Memory B cell (primary cell): ENCODE data around the gene KEL.

Experiments
- ATAC-seq: fragments of 150-1000 bp; cut with Tn5 transposase; 2 replicates; pipeline ENCODE4 v1.10.0; 2021; ENCODE audit warnings: low read depth, mild to moderate bottlenecking, moderate library complexity
- DNase-seq, 2 donors: peaks; one replicate each; pipeline ENCODE4 v3.0.0; 2022; ENCODE audit warnings: low spot score in 2 of 2
- H3K27ac Mint-ChIP-seq: one replicate; pipeline ENCODE4 v1.8.0; 2022; ENCODE audit warnings: mild to moderate bottlenecking, moderate library complexity, mixed read lengths
- H3K27me3 Mint-ChIP-seq: one replicate; pipeline ENCODE4 v1.8.0; 2022; ENCODE audit warnings: mixed read lengths
- H3K36me3 Mint-ChIP-seq: one replicate; pipeline ENCODE4 v1.8.0; 2022; ENCODE audit warnings: mild to moderate bottlenecking, mixed read lengths
- H3K4me1 Mint-ChIP-seq: one replicate; pipeline ENCODE4 v1.8.0; 2022; ENCODE audit warnings: mixed read lengths
- H3K4me3 Mint-ChIP-seq: one replicate; pipeline ENCODE4 v1.8.0; 2022; ENCODE audit warnings: mild to moderate bottlenecking, moderate library complexity, mixed read lengths
- H3K9me3 Mint-ChIP-seq: one replicate; pipeline ENCODE4 v1.8.0; 2022; ENCODE audit warnings: mixed read lengths

The KEL gene

DNA sequence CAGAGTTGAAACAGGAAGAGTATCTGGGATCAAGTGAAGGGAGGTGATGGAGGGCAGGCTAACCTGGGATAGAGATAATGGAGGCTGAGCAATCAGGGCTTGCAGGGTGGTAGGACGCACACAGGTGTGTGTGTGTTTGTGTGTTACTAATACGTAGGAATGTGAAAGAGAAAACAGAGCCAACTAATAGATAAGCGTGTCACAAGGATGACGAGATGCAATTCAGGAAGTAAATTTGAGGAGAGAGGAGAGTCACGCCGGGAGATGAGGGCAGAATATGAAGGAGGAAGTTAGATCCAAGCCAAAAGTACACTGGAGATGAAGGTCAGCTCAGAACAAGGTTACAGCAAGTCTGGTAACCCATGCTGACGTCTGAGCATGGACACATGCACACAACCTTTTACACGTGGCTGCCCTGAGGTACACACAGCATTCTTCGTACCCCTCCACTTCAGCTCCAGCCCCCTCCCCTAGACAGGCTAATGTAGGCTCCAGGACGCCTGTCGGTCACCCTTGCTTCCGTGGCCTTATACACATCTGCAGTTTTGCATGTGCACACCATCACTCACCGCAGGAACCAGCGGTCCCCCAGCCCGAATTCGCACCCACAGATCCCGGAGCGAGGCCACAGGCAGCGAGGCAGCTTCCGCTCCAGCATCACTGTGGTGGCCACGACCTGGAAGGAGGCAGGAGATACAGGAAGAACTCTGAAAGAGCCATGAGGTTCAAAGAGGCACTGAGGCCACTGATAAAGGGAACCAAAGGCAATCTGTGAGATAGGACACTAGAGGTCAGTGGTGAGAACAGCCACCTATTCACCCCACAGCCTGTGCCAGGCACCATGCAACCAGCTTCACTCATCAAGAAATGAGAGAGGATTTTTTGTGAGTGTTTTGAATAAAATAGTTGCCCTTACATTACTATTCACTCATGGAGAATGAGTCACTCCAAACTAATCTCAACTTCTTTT lies 53.0 kb downstream of the KEL start:
- ATAC-seq (peak; percentile 76), DNase-seq (peak in 1 of 2 donors; percentile 9)
- no peak overlapping the region for H3K27ac Mint-ChIP-seq
- H3K9me3 Mint-ChIP-seq, result peaks cover 3% of the 10 kb centered on the region
- H3K36me3 Mint-ChIP-seq, result no peaks in the 10 kb centered on the region
- no peak overlapping the region for H3K4me3 Mint-ChIP-seq
- no peaks in the 10 kb centered on the region for H3K4me1 Mint-ChIP-seq
- H3K27me3 Mint-ChIP-seq, result peaks cover 13% of the 10 kb centered on the region

DNA sequence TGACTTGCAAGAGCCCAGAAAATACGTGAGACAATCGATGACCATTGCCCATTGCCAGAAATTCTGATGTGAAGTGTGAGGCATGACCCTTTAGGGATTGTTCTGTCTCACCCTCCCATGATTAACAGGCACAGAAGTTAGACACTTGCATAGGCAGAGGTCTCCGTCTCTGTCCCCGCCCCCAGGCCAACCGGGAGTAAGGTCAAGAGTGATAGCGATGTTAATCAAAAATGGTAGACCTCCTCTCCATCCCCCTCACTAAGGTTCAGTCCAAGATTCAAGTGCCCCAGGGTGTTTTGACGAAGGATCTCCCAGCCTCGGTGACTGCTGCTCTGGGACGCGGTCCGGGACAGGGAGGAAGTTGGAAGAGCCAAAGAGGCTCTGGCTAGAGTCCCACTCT lies 53.9 kb downstream of the KEL start:
- ATAC-seq (no peak), DNase-seq (no peak)
- H3K27me3 Mint-ChIP-seq, result peaks cover 11% of the 10 kb centered on the region
- no peak overlapping the region for H3K4me3 Mint-ChIP-seq
- no peak overlapping the region for H3K27ac Mint-ChIP-seq
- H3K36me3 Mint-ChIP-seq, result no peaks in the 10 kb centered on the region
- H3K4me1 Mint-ChIP-seq, result no peaks in the 10 kb centered on the region
- H3K9me3 Mint-ChIP-seq, result peaks cover 3% of the 10 kb centered on the region

DNA sequence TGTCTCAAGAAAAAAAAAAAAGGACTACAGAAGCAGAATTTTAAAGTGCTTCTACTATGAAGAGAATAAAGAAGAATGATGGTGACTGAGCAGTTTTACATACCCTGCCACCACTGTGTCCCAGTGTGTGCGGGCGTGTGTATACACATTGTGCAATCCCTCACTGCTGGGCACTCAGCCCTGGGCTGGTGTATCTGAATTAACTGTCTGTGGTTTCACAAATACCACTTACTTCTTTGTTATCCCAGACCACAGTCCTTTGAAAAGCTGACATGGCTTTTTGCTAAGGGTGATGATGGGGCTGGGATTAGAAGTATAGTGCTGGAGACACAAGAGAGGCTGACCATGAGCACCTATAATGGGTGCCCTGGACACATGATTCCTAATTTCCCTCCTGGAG lies 55.5 kb downstream of the KEL start:
- H3K27me3 Mint-ChIP-seq, result peaks cover 11% of the 10 kb centered on the region

DNA sequence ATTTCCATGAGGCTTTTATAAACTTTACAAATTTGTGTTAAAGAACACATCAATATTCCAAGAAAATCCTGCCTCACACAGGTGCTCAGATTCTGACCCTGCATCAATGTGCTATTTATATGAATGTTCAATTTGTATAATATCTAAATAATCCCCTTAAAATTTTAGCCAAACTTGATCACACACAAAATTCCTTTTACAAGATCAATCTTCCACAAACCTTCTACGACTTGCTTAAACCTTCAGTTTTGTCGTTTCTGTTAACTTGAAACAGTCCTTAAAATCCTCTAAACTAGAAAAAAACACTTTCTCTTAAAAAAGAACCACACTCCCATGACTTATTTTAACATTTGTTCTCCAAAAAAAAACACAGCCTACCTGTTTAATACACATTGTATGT lies 56.4 kb downstream of the KEL start:
- H3K4me3 Mint-ChIP-seq, result no peak overlapping the region
- no peak for ATAC-seq

More for the DNA sequence above, 55.5 kb downstream of the KEL start:
- no peak for ATAC-seq
- H3K9me3 Mint-ChIP-seq, result peaks cover 4% of the 10 kb centered on the region
- no peak overlapping the region for H3K4me3 Mint-ChIP-seq
- no peak for DNase-seq
- H3K4me1 Mint-ChIP-seq, result no peaks in the 10 kb centered on the region
- H3K27ac Mint-ChIP-seq, result no peak overlapping the region
- peaks cover 2% of the 10 kb centered on the region for H3K36me3 Mint-ChIP-seq

DNA sequence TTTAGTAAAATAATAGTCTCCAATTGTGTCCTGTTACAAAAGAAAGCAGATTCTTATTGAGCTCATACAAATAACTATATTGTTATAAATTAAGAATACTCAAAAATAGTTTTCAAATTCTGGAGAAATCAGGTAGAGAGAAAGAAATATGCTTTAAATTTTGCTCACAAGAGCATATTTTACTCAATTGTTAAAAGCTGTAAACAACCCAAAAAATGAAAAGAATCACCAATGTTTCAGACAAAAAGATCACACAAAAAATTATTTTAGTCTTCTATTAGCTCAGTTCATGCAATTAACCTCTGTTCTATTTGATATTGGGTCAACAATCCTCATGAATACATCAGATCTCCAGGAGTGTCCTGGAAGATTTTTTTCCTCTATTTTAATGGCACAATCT lies 58.0 kb downstream of the KEL start:
- DNase-seq, result no peak
- ATAC-seq, result no peak
- Mint-ChIP-seq H3K4me1 (peaks cover 3% of the 10 kb centered on the region), H3K36me3 (peaks cover 2% of the 10 kb centered on the region), H3K27ac (no peak overlapping the region), H3K9me3 (peaks cover 4% of the 10 kb centered on the region), H3K4me3 (no peak overlapping the region), H3K27me3 (peaks cover 10% of the 10 kb centered on the region)

More for the DNA sequence above, 56.4 kb downstream of the KEL start:
- peaks cover 7% of the 10 kb centered on the region for H3K27me3 Mint-ChIP-seq
- no peak for DNase-seq
- no peaks in the 10 kb centered on the region for H3K4me1 Mint-ChIP-seq
- H3K9me3 Mint-ChIP-seq, result peaks cover 4% of the 10 kb centered on the region
- H3K36me3 Mint-ChIP-seq, result peaks cover 2% of the 10 kb centered on the region
- H3K27ac Mint-ChIP-seq, result no peak overlapping the region

DNA sequence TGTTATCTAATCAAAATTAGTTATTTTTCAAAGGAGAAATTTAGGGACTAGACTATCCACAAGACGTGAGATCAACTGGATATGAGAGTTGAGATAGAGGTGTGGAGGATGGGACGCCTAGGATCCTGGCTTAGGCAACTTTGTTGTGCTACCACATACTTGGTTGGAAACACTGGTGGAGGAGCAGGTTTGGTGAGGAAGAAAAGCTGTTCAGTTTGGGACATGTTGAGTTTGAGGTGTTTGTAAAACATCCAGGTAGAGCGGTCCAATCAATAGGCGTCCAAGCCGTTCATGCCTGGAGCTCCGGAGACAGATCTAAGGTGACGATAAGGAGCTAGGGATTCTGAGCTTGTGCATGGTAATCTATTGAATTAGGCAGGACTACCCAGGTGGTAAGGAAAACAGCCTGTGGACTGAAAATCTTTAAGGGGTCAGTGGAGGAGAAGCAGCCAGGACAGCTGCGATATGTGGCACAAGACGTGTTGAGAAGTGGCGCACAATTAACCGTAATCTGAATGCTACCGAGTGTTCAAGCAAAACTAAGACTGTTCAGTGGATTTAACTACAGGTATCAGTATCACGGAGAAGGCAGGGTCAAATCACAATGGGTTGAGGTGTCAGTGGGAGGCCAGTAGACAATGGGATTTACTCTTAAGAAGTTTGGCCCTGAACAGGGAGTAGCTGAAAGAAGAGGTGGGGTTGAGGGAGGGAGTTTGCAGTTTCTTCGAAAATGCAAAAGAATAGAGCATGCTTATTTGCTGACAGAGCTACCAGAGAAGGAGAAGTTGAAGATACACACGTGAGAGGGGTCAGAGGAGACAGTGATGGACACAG lies 60.5 kb downstream of the KEL start:
- Mint-ChIP-seq H3K27me3 (peaks cover 14% of the 10 kb centered on the region), H3K4me3 (no peak overlapping the region), H3K36me3 (peaks cover 2% of the 10 kb centered on the region), H3K4me1 (peaks cover 3% of the 10 kb centered on the region), H3K27ac (no peak overlapping the region), H3K9me3 (peaks cover 4% of the 10 kb centered on the region)
- DNase-seq (no peak), ATAC-seq (no peak)

DNA sequence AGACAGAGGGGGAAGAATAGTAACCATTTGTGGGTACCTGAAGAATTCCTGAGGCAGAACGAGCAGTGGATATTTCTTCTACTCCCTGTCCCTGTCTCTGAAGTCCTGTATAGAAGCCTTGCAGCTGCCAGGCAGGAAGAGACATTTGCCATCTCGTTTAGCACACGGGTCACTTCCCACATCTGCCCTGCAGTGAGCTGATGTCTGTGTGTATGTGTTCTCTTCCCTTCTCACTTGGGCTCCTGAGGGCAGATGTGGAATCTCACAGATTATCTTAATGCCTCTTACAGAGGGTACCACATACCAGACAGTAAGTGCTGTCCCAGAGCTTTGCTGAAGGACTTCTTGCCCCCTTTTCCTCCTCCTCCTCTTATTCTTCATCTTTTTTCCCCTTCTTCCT lies 62.5 kb downstream of the KEL start:
- DNase-seq, result no peak
- Mint-ChIP-seq H3K4me3 (no peak overlapping the region), H3K27ac (no peak overlapping the region), H3K36me3 (peaks cover 2% of the 10 kb centered on the region), H3K27me3 (peaks cover 20% of the 10 kb centered on the region), H3K4me1 (peaks cover 3% of the 10 kb centered on the region), H3K9me3 (peaks cover 2% of the 10 kb centered on the region)
- ATAC-seq, result no peak

DNA sequence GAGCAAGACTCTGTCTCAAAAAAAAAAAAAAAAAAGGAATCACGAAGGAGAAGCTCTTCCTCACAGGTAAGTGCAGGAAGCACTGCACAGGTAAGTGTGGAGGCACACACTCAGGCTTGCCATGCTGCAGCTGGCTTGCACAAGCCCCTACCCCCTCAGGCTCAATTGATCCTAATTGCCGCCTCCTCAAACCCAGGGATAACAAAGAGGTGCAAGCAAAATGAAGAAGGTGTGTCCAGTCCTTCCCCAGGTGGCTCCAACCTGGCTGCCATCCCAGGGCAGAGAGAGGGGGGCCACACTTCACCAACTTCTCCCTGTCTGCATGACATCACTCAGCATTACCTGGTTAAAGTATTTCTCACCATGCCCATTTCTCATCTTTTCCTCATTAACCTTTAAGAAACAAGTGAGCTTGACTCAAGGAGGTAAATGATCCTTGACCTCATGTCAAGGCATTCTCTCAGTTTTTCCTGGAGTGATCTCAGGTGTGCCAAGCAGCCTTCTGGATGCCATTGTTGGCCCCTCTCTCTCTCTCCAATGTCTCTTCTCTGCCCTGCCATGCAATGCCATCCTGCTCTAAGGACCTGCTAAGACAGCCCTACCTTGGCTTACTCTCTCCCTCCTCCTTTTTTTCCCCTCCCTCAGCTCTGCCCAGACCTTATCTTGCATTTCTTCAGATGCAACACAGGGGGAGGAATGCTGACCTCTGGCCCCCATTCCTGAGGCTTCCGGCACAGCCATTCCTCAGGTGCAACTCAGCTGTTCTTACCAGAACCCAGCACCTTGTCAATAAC lies 63.6 kb downstream of the KEL start:
- Mint-ChIP-seq H3K27ac (no peak overlapping the region), H3K4me1 (peaks cover 3% of the 10 kb centered on the region), H3K9me3 (peaks cover 2% of the 10 kb centered on the region), H3K27me3 (peaks cover 23% of the 10 kb centered on the region), H3K36me3 (peaks cover 2% of the 10 kb centered on the region), H3K4me3 (no peak overlapping the region)
- DNase-seq (no peak), ATAC-seq (no peak)

DNA sequence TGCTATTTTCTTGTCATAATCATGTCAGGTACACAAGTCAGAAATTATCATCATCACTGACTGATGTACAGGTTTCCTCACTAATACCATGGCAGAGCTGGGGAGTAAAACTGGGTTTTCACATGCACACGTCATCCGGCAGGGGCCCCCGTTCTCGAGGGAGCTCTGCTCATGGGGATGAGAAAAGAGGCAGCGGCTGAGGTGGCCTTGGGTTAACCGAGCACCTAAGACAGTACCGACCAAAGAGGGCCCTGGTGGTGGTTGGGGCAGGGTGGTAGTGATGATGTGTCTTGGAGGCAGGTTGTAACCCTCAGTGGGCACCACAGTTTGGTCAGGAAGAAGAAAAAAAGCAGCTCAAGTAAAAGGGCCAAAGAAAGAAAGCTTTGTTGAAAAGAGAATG lies 64.5 kb downstream of the KEL start:
- H3K27ac Mint-ChIP-seq, result no peak overlapping the region
- H3K9me3 Mint-ChIP-seq, result no peaks in the 10 kb centered on the region
- H3K4me3 Mint-ChIP-seq, result no peak overlapping the region
- no peaks in the 10 kb centered on the region for H3K36me3 Mint-ChIP-seq
- peaks cover 3% of the 10 kb centered on the region for H3K4me1 Mint-ChIP-seq
- DNase-seq (no peak), ATAC-seq (no peak)
- peaks cover 23% of the 10 kb centered on the region for H3K27me3 Mint-ChIP-seq

DNA sequence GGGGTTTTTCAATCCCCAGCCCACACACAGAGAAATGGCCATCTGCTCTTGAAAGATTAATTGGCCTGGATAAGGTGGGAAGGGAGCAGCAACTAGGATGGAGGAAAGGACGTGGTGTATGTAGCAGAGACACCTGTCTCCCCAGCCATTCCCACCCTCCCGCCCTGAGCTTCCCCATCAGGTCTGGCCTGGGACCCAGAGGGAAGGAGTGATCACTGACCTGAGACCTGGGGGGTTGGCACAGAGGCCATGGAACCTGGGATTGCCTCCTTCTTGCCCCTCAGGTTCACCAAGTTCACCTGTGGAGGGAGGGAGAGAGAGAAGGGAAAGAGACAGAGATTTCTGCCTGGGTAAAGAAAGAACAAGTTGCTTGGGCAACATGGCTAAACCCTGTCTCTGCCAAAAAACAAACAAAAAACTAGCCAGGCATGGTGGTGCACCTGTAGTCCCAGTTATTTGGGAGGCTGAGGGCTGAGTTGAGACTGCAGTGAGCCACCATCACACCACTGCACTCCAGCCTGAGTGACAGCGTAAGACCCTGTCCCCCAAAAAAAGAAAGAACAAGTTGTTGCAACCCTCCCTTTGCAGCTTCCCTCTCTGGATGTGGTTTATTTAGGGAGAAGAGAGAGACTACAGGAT lies 65.3 kb downstream of the KEL start:
- ATAC-seq, result no peak
- DNase-seq, result no peak
- Mint-ChIP-seq H3K4me3 (no peak overlapping the region), H3K9me3 (no peaks in the 10 kb centered on the region), H3K27ac (no peak overlapping the region), H3K36me3 (no peaks in the 10 kb centered on the region), H3K4me1 (peaks cover 3% of the 10 kb centered on the region), H3K27me3 (peaks cover 24% of the 10 kb centered on the region)

DNA sequence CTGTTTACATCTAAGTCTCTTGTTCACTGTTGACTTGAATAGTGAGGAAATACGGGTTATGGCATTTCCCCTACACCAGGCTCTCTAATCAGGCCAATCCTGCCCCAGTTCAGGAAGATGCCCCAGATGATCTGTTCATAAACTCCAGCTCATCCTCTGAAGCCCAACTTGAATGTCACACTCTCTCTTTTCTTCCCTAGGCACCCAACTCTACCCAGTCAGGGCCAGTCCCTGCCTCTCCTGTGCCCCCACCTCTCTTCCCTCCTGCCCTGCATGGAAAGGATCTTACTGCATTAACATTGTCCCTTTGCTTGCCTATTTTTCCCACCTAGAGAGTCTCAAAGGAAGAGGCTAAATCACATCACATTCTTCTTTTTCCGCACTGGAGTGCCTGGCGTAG lies 66.0 kb downstream of the KEL start:
- Mint-ChIP-seq H3K9me3 (no peaks in the 10 kb centered on the region), H3K4me1 (peaks cover 3% of the 10 kb centered on the region), H3K36me3 (no peaks in the 10 kb centered on the region), H3K27me3 (peaks cover 28% of the 10 kb centered on the region), H3K27ac (no peak overlapping the region), H3K4me3 (no peak overlapping the region)
- no peak for DNase-seq
- no peak for ATAC-seq

DNA sequence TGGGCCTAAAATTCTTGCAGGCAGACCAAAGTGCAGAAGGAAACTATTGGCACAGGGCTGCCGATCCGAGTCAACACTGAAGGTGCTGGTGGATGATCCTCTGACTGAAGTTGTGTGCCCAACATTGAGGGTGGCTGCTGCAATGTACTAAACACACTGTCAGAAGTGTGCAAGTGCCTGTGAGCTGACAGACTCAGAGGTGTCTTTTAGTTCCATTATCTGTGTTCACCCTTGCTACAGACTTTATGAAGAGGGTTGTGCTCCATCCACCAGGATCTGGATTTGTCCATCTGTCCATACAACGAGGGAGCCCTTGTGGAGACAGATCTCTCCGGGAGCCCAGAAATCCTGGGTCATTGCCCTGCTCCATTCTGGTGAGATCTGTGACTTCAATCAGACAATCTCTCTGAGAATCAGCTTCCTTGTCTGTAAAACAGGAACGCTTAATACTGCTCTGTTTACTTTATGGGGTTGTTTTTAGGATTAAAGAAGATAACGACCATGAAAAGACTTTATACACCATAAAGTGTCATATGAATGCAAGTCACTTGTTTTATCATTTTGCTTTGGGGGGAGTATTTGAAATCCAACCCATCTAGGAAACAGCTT lies 67.1 kb downstream of the KEL start:
- Mint-ChIP-seq H3K9me3 (no peaks in the 10 kb centered on the region), H3K4me3 (no peak overlapping the region), H3K36me3 (no peaks in the 10 kb centered on the region), H3K4me1 (peaks cover 6% of the 10 kb centered on the region), H3K27ac (no peak overlapping the region), H3K27me3 (peaks cover 33% of the 10 kb centered on the region)
- DNase-seq (no peak), ATAC-seq (no peak)
